Measurements from ENCODE around the gene MUC6. TPM values are rescaled to one million over a fixed set of nuclear protein-coding genes. Genes with fewer than 3 reads are reported as not detected.

MUC6 gene, protein sequence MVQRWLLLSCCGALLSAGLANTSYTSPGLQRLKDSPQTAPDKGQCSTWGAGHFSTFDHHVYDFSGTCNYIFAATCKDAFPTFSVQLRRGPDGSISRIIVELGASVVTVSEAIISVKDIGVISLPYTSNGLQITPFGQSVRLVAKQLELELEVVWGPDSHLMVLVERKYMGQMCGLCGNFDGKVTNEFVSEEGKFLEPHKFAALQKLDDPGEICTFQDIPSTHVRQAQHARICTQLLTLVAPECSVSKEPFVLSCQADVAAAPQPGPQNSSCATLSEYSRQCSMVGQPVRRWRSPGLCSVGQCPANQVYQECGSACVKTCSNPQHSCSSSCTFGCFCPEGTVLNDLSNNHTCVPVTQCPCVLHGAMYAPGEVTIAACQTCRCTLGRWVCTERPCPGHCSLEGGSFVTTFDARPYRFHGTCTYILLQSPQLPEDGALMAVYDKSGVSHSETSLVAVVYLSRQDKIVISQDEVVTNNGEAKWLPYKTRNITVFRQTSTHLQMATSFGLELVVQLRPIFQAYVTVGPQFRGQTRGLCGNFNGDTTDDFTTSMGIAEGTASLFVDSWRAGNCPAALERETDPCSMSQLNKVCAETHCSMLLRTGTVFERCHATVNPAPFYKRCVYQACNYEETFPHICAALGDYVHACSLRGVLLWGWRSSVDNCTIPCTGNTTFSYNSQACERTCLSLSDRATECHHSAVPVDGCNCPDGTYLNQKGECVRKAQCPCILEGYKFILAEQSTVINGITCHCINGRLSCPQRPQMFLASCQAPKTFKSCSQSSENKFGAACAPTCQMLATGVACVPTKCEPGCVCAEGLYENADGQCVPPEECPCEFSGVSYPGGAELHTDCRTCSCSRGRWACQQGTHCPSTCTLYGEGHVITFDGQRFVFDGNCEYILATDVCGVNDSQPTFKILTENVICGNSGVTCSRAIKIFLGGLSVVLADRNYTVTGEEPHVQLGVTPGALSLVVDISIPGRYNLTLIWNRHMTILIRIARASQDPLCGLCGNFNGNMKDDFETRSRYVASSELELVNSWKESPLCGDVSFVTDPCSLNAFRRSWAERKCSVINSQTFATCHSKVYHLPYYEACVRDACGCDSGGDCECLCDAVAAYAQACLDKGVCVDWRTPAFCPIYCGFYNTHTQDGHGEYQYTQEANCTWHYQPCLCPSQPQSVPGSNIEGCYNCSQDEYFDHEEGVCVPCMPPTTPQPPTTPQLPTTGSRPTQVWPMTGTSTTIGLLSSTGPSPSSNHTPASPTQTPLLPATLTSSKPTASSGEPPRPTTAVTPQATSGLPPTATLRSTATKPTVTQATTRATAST (N-terminal part only)
- total RNA-seq (2021; ENCODE audit: unreplicated experiment) (0.49 TPM), Bru-seq, nascent RNA (percentile 27 among the genes with signal in this experiment), BruChase-seq, experiment 1, labeled RNA remaining after a 2-hour chase (percentile 27 among the genes with signal in this experiment), BruChase-seq, experiment 2, labeled RNA remaining after a 6-hour chase (percentile 35 among the genes with signal in this experiment)
- polyA plus RNA-seq (2012; ENCODE audit: insufficient read length): 1.6 TPM
- long read RNA-seq, partial matches to known transcripts: 0 of 2 reads
- long read RNA-seq, other reads (novel, unspliced or antisense): 2 of 2 reads

GRCh38 chr11:1036303-1036923, at the start of gene MUC6:
Gene MUC6 (minus strand): TSS chr11:1036718. CDS start chr11:1036655, 63 bp downstream.
- no peak within 1 kb of the TSS for H3K4me3 ChIP-seq (ENCODE audit: low read depth in 2 of 2, low read length in 2 of 2)

More at GRCh38 chr11:1036303-1036923, at the start of gene MUC6:
- Histone ChIP-seq H3K27me3 (ENCODE audit: control insufficient read depth, insufficient read depth, low read length) (no peaks in the 10 kb centered on the region), H3K36me3 (ENCODE audit: control insufficient read depth, insufficient read depth, low read length) (no peaks in the 10 kb centered on the region), H3K4me1 (ENCODE audit: control insufficient read depth, insufficient read depth, low read length) (peaks cover 38% of the 10 kb centered on the region), H3K27ac (ENCODE audit: low read length) (no peak within 1 kb of the TSS; the same call in 1 of the 2 replicates), H3K9me3 (ENCODE audit: control insufficient read depth, insufficient read depth, low read depth, low read length) (no peaks in the 10 kb centered on the region)
- ChIA-PET CTCF (no interaction called here), POLR2A (interaction anchor here (0.5 to 0.6 kb wide), 2 partner anchors 198 to 412 kb away, joined by 3 to 21 read pairs; no protein-coding TSS in a partner anchor)
- ATAC-seq: peak; percentile 70
- BruUV-seq (replicated peaks): no TSS peak
- in situ Hi-C loops (cut with HindIII; ENCODE audit: low pct_unique_long_range_greater_than_20kb, low sequenced_read_pairs) (no loop called here), intact Hi-C loops (cut with micrococcal nuclease; ENCODE audit: unreplicated experiment) (no loop called here)
- no peak for TF ChIP-seq SIN3A (IDR thresholded peaks at IDR 0.05; ENCODE audit: borderline replicate concordance, insufficient read depth, low read depth, low read length)
- no peak for TF ChIP-seq TCF7L2 (IDR thresholded peaks at IDR 0.05; ENCODE audit: low read depth, low read length)
- 0 out of 4 replicates have a peak, but pooled peaks of 1 of the 2 experiments have one; percentile 32 for TF ChIP-seq REST (IDR thresholded peaks at IDR 0.05; ENCODE audit: insufficient read depth in 1 of 2, low read depth in 2 of 2, low read length in 1 of 2)
- DNase-seq (ENCODE audit: low read depth, low spot score): no peak
